22Rv1 (cell line): ENCODE data around the gene CDC14A.

Source experiments
- ZFX ChIP-seq: fragments of 450-650 bp; IDR thresholded peaks from 2 replicates; pipeline ENCODE4 v1.6.1; 2017; ENCODE audit warnings: antibody characterized with exemption, borderline replicate concordance
- TF ChIP-seq, protein P1 (sequence below): fragments of 450-650 bp; IDR thresholded peaks from 2 replicates; pipeline ENCODE4 v1.5.1; 2017; ENCODE audit warnings: mild to moderate bottlenecking

DNA sequence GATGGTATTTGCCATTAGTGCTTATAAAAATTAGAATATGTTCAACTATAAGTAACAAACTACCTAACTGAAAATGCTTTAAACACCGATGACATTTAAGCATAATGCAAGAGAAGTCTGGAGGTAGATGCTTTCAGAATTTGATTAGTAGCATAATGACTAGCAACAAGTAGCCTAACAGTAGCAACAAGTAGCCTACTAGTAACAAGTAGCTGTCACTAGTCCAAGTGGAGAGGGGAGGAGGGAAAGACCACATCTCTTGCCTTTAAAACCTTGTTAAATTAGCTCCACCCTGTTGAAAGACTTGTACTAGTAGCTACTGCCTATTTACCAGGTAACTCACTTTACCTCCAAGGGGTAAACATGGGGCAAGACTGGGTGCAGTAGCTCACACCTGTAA, 193.5 kb downstream of the CDC14A start:
- TF ChIP-seq ZFX = no peak
- TF ChIP-seq, protein P1, sequence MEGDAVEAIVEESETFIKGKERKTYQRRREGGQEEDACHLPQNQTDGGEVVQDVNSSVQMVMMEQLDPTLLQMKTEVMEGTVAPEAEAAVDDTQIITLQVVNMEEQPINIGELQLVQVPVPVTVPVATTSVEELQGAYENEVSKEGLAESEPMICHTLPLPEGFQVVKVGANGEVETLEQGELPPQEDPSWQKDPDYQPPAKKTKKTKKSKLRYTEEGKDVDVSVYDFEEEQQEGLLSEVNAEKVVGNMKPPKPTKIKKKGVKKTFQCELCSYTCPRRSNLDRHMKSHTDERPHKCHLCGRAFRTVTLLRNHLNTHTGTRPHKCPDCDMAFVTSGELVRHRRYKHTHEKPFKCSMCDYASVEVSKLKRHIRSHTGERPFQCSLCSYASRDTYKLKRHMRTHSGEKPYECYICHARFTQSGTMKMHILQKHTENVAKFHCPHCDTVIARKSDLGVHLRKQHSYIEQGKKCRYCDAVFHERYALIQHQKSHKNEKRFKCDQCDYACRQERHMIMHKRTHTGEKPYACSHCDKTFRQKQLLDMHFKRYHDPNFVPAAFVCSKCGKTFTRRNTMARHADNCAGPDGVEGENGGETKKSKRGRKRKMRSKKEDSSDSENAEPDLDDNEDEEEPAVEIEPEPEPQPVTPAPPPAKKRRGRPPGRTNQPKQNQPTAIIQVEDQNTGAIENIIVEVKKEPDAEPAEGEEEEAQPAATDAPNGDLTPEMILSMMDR = no peak
